Measurements from ENCODE around the gene PPM1N. TPM values are rescaled to one million over a fixed set of nuclear protein-coding genes. Genes with fewer than 3 reads are reported as not detected.

Gene PPM1N, protein sequence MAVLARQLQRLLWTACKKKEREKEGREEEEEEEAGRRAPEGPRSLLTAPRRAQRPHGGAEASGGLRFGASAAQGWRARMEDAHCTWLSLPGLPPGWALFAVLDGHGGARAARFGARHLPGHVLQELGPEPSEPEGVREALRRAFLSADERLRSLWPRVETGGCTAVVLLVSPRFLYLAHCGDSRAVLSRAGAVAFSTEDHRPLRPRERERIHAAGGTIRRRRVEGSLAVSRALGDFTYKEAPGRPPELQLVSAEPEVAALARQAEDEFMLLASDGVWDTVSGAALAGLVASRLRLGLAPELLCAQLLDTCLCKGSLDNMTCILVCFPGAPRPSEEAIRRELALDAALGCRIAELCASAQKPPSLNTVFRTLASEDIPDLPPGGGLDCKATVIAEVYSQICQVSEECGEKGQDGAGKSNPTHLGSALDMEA
- polyA plus RNA-seq (2012; ENCODE audit: low read depth, missing spikeins) = 1.4 TPM

DNA sequence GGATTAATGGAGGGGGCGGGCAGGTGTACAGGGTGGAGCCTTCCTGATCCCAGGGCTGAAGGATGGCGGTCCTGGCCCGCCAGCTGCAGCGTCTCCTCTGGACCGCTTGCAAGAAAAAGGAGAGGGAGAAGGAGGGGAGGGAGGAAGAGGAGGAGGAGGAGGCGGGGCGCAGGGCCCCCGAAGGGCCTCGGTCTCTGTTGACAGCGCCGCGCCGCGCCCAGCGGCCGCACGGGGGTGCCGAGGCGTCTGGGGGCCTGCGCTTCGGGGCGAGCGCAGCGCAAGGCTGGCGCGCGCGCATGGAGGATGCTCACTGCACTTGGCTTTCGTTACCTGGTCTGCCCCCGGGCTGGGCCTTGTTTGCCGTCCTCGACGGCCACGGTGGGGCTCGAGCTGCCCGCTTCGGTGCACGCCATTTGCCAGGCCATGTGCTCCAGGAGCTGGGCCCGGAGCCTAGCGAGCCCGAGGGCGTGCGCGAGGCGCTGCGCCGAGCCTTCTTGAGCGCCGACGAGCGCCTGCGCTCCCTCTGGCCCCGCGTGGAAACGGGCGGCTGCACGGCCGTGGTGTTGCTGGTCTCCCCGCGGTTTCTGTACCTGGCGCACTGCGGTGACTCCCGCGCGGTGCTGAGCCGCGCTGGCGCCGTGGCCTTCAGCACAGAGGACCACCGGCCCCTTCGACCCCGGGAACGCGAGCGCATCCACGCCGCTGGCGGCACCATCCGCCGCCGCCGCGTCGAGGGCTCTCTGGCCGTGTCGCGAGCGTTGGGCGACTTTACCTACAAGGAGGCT, at the start of gene PPM1N:
TSS of gene PPM1N (plus strand) at position 33 of the 785 bp plus-strand sequence. CDS start at position 63, 30 bp downstream.
- DNase-seq (ENCODE audit: insufficient read length, low spot score) (no peak), FAIRE-seq (peak; percentile 84)
- TF ChIP-seq POLR2AphosphoS5 (IDR thresholded peaks at IDR 0.05; ENCODE audit: low read depth, low read length) = no peak
- no peak for TF ChIP-seq PAX5 (IDR thresholded peaks at IDR 0.05; ENCODE audit: insufficient read depth, low read length, severe bottlenecking)
- TF ChIP-seq POU2F2 (IDR thresholded peaks at IDR 0.05; ENCODE audit: low read depth, low read length) = no peak
- TF ChIP-seq SPI1 (IDR thresholded peaks at IDR 0.05; ENCODE audit: low read depth, low read length) = no peak
- TF ChIP-seq POLR2A (IDR thresholded peaks at IDR 0.05; ENCODE audit: low read depth, low read length) = no peak
- no peak for TF ChIP-seq TAF1 (IDR thresholded peaks at IDR 0.05; ENCODE audit: low read depth, low read length)

DNA sequence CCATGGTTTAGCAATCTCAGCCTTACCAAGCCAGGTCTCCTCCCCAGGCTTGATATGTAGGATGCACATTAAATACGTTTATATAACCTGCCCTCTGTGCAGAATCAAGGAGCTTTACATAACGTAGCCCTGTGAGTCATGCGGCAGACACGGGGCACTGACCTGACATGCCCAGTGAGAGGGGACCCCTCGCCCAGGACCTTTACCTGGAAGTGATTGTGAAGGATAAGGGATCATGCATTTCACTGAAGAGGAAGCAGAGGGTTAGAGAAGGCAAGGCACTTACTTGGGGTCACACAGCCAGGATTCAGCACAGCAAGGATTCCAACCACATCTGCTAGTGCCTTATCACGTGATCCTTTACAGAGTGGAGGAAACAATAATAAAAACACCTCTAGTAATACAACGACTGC, 49.4 kb upstream of the PPM1N start:
- DNase-seq (ENCODE audit: insufficient read length, low spot score) (no peak), FAIRE-seq (no peak)
- TF ChIP-seq SPI1 (IDR thresholded peaks at IDR 0.05; ENCODE audit: low read depth, low read length) (no peak), POLR2A (IDR thresholded peaks at IDR 0.05; ENCODE audit: low read depth, low read length) (no peak), PAX5 (IDR thresholded peaks at IDR 0.05; ENCODE audit: insufficient read depth, low read length, severe bottlenecking) (no peak), TAF1 (IDR thresholded peaks at IDR 0.05; ENCODE audit: low read depth, low read length) (no peak), POU2F2 (IDR thresholded peaks at IDR 0.05; ENCODE audit: low read depth, low read length) (no peak), POLR2AphosphoS5 (IDR thresholded peaks at IDR 0.05; ENCODE audit: low read depth, low read length) (no peak)

DNA sequence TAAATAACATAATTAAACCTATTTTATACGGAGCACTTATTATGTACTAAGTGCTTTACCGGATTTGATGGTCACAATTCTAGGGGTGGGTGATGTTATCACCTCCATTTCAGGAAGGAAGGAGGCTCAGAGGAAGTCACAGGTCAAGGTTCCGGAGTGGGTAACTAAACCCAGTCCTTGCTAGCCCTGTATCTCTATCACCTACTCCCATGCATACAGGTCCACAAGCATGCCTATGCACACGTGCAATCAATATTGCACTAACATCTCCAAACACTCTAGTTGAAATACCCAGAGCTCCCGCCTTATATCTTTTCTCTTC, 48.3 kb upstream of the PPM1N start:
- FAIRE-seq (peak; percentile 55), DNase-seq (ENCODE audit: insufficient read length, low spot score) (no peak)
- TF ChIP-seq POU2F2 (IDR thresholded peaks at IDR 0.05; ENCODE audit: low read depth, low read length) (no peak), POLR2A (IDR thresholded peaks at IDR 0.05; ENCODE audit: low read depth, low read length) (no peak), TAF1 (IDR thresholded peaks at IDR 0.05; ENCODE audit: low read depth, low read length) (no peak), PAX5 (IDR thresholded peaks at IDR 0.05; ENCODE audit: insufficient read depth, low read length, severe bottlenecking) (no peak), POLR2AphosphoS5 (IDR thresholded peaks at IDR 0.05; ENCODE audit: low read depth, low read length) (no peak), SPI1 (IDR thresholded peaks at IDR 0.05; ENCODE audit: low read depth, low read length) (no peak)

DNA sequence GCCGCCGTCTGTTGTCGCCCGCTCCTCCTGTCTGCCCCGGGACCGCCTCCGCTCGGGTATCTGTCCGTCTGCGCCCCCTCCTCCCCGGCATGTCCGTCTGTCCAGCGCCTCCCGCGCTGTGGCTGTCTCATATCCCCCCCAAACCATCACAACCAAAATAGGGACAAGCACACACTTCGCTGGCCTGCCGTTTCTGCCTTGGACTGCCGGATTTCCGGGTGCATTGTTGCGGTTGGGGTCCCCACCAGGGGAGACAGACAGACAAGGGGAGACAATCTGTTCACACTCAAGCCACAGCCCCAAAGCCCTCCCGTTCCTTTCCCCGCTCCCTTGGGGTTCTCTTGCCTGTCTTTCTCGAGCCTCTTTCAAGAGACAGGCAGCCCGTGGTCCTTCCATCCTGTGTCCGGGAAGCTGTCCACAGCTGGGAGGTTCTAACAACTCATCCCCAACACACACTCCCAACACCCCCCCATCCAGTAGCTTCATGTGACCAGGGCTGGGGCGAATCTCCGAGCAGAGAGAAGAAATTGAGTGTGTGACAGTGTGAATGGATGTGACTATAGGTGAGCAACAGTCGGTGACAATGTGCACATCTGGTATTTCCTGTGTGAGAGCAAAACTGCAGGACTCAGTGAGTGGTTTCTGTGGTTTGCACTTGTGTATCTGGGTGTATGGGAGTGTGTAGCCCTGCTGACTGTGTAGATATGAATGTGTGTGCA, 47.0 kb upstream of the PPM1N start:
- peak; percentile 76 for FAIRE-seq
- no peak for TF ChIP-seq SPI1 (IDR thresholded peaks at IDR 0.05; ENCODE audit: low read depth, low read length)
- TF ChIP-seq POLR2A (IDR thresholded peaks at IDR 0.05; ENCODE audit: low read depth, low read length) = no peak
- TF ChIP-seq POLR2AphosphoS5 (IDR thresholded peaks at IDR 0.05; ENCODE audit: low read depth, low read length) = 0 out of 2 replicates have a peak, but pooled peaks have one; percentile 19
- no peak for TF ChIP-seq TAF1 (IDR thresholded peaks at IDR 0.05; ENCODE audit: low read depth, low read length)
- TF ChIP-seq POU2F2 (IDR thresholded peaks at IDR 0.05; ENCODE audit: low read depth, low read length) = no peak
- TF ChIP-seq PAX5 (IDR thresholded peaks at IDR 0.05; ENCODE audit: insufficient read depth, low read length, severe bottlenecking) = no peak
- DNase-seq (ENCODE audit: insufficient read length, low spot score) = no peak

DNA sequence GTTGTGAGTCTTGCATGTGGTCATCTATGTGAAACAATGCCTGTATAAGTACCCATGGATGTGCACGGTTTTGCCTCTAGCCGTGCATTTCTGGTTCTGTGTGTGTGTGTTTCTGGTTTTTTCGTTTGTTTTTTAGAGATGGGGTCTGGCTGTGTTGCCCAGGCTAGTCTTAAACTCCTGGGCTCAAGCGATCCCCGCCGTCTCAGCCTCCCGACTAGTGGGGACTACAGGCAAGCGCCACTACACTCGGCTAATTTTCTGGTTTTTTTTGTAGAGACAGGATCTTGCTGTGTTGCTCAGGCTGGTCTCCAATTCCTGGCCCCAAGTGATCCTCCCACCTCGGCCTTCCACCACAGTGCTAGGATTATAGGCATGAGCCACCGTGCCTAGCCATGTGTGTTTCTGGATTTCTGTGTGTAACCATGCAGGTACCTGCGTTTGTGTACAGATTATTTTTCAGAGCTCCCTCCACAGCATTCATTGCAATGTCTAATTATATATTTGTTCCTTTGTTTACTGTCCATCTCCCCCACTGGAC, 46.3 kb upstream of the PPM1N start:
- TF ChIP-seq SPI1 (IDR thresholded peaks at IDR 0.05; ENCODE audit: low read depth, low read length) (no peak), POLR2A (IDR thresholded peaks at IDR 0.05; ENCODE audit: low read depth, low read length) (no peak), POLR2AphosphoS5 (IDR thresholded peaks at IDR 0.05; ENCODE audit: low read depth, low read length) (no peak), PAX5 (IDR thresholded peaks at IDR 0.05; ENCODE audit: insufficient read depth, low read length, severe bottlenecking) (no peak), TAF1 (IDR thresholded peaks at IDR 0.05; ENCODE audit: low read depth, low read length) (no peak), POU2F2 (IDR thresholded peaks at IDR 0.05; ENCODE audit: low read depth, low read length) (no peak)
- no peak for FAIRE-seq
- no peak for DNase-seq (ENCODE audit: insufficient read length, low spot score)

DNA sequence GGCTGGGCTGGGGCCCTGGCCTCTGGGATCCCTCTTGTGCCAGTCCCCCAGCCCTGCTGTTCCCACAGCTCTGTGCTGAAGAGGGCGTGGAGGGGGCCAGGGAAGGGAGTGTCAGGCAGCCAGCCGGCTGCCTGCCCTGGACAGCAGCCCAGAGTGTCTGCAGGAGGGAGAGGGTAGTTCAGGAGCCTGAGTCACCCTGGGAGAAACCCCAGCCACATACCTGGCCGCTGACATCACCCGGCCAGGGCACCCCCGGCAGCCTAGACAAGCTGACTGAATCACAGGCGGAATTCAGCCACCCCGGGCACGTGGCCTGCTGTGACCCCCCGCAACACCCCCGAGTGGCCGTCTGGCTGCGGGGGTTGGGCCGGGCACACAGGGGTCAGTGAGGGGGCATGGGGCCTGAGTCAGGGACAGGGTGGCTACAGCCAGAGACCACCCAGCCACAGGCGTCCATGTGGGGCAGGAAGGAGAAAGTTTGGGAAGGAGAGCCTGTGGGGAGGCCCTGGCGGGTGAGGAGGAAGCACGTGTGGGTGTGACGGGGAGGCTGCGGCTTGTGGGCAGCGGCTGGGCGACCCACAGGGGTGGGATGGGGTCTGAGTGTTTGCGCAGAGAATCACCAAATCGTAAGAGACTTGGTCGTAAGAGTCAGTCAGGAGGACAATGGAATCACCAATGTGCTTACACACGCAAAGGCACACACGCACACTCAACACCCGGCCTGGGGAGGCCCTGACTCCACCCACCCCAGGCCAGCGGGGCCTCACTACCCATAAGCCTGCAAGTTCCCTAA, 42.3 kb upstream of the PPM1N start:
- peak; percentile 66 for FAIRE-seq
- TF ChIP-seq PAX5 (IDR thresholded peaks at IDR 0.05; ENCODE audit: insufficient read depth, low read length, severe bottlenecking) = no peak
- no peak for TF ChIP-seq SPI1 (IDR thresholded peaks at IDR 0.05; ENCODE audit: low read depth, low read length)
- TF ChIP-seq TAF1 (IDR thresholded peaks at IDR 0.05; ENCODE audit: low read depth, low read length) = no peak
- no peak for TF ChIP-seq POLR2A (IDR thresholded peaks at IDR 0.05; ENCODE audit: low read depth, low read length)
- no peak for TF ChIP-seq POLR2AphosphoS5 (IDR thresholded peaks at IDR 0.05; ENCODE audit: low read depth, low read length)
- TF ChIP-seq POU2F2 (IDR thresholded peaks at IDR 0.05; ENCODE audit: low read depth, low read length) = no peak; the same call in 1 of the 2 replicates
- no peak for DNase-seq (ENCODE audit: insufficient read length, low spot score)

DNA sequence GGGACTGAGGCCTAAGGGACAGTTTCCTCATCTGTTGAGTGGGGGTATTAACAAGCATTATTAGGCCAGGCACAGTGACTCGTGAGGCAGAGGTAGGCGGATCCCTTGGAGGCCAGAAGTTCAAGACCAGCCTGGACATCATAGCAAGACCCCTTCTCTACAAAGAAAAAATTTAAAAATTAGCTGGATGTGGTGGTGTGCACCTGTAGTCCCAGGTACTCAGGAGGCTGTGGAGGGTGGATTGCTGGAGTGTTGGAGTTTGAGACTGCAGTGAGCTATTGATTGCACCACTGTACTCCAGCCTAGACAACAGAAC, 41.8 kb upstream of the PPM1N start:
- DNase-seq (ENCODE audit: insufficient read length, low spot score) (no peak), FAIRE-seq (no peak)
- TF ChIP-seq POLR2A (IDR thresholded peaks at IDR 0.05; ENCODE audit: low read depth, low read length) (no peak), SPI1 (IDR thresholded peaks at IDR 0.05; ENCODE audit: low read depth, low read length) (no peak), POU2F2 (IDR thresholded peaks at IDR 0.05; ENCODE audit: low read depth, low read length) (no peak), TAF1 (IDR thresholded peaks at IDR 0.05; ENCODE audit: low read depth, low read length) (no peak), POLR2AphosphoS5 (IDR thresholded peaks at IDR 0.05; ENCODE audit: low read depth, low read length) (no peak), PAX5 (IDR thresholded peaks at IDR 0.05; ENCODE audit: insufficient read depth, low read length, severe bottlenecking) (no peak)

DNA sequence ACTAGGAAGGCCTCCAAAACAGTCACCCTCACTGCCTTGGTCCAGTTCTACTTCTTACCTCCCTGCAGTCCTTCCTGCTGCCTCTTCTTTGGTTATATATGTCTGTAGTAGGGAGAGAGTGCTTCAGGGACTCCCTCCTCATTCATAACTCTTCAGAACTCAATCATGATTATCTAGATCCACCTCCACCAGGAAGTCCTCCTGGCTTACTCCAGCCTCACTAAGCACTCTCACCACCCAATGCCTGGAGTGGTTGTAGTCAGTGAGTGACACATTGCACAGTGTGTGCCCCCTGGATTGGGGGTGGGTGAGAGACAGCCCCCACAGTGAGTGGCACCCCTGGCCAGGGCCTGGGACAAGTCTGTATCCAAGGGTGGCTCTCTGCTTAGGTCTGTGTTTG, 40.5 kb upstream of the PPM1N start:
- FAIRE-seq (no peak), DNase-seq (ENCODE audit: insufficient read length, low spot score) (no peak)
- no peak for TF ChIP-seq POLR2AphosphoS5 (IDR thresholded peaks at IDR 0.05; ENCODE audit: low read depth, low read length)
- TF ChIP-seq PAX5 (IDR thresholded peaks at IDR 0.05; ENCODE audit: insufficient read depth, low read length, severe bottlenecking) = no peak
- TF ChIP-seq TAF1 (IDR thresholded peaks at IDR 0.05; ENCODE audit: low read depth, low read length) = no peak
- TF ChIP-seq SPI1 (IDR thresholded peaks at IDR 0.05; ENCODE audit: low read depth, low read length) = no peak
- no peak for TF ChIP-seq POU2F2 (IDR thresholded peaks at IDR 0.05; ENCODE audit: low read depth, low read length)
- no peak for TF ChIP-seq POLR2A (IDR thresholded peaks at IDR 0.05; ENCODE audit: low read depth, low read length)

Data from GM12891 (cell line).